CD4-positive, alpha-beta T cell (primary cell): ENCODE results near the gene FEN1. TPM values are rescaled to one million over a fixed set of nuclear protein-coding genes. Genes with fewer than 3 reads are reported as not detected.

ENCODE experiments used
- ATAC-seq: fragments of 200-7000 bp; cut with Tn5 transposase; one replicate; pipeline ENCODE4 v1.10.0; 2022; ENCODE audit warnings: mild to moderate bottlenecking; ENCODE audit not compliant: poor library complexity
- CTCF ChIA-PET: fragments of 350-600 bp; sonication (Branson Sonifier 250); formaldehyde crosslinking; loops from one replicate; lab custom pipeline; 2021; ENCODE audit warnings: antibody characterized with exemption, inconsistent platforms; lab: Charles Lee
- POLR2A ChIA-PET: fragments of 350-600 bp; sonication (Branson Sonifier 250); formaldehyde crosslinking; loops from one replicate; lab custom pipeline; 2021; ENCODE audit warnings: antibody characterized with exemption, inconsistent platforms; lab: Charles Lee
- DNase-seq, 14 experiments: peaks; one replicate each; pipeline ENCODE4 v3.0.0-alpha.2; 2013 to 2020; ENCODE audit warnings: mixed read lengths in 2 of 14
- H3K27ac ChIP-seq, 2 donors: one replicate each; pipeline versions ENCODE4 v1.5.1 to v1.7.0; 2013; ENCODE audit warnings: low read length in 2 of 2, low read depth in 1 of 2, mild to moderate bottlenecking in 1 of 2
- H3K27me3 ChIP-seq, 2 experiments: 1 replicate in 1 of 2; 2 replicates in 1 of 2; pipeline versions ENCODE4 v1.6.1 to v1.7.0; 2013; ENCODE audit warnings: low read length in 2 of 2, control low read depth in 1 of 2, mild to moderate bottlenecking in 1 of 2, moderate library complexity in 1 of 2; ENCODE audit not compliant: insufficient read depth in 2 of 2, control insufficient read depth in 1 of 2
- H3K36me3 ChIP-seq: one replicate; pipeline ENCODE4 v1.6.1; 2013; ENCODE audit warnings: low read length, control low read depth; ENCODE audit not compliant: insufficient read depth
- H3K4me1 ChIP-seq: one replicate; pipeline ENCODE4 v1.6.1; 2013; ENCODE audit warnings: low read length, control low read depth; ENCODE audit not compliant: insufficient read depth
- H3K4me3 ChIP-seq: one replicate; pipeline ENCODE4 v1.5.1; 2013; ENCODE audit warnings: mild to moderate bottlenecking, low read length, moderate library complexity
- H3K9me3 ChIP-seq, 2 experiments: 1 replicate in 1 of 2; 2 replicates in 1 of 2; pipeline versions ENCODE4 v1.6.1 to v1.7.0; 2013; ENCODE audit warnings: low read length in 2 of 2, mild to moderate bottlenecking in 2 of 2, control low read depth in 1 of 2, moderate library complexity in 1 of 2; ENCODE audit not compliant: control insufficient read depth in 1 of 2, insufficient read depth in 1 of 2
- H3K27ac Mint-ChIP-seq: one replicate; pipeline ENCODE4 v1.8.0; 2020; ENCODE audit warnings: mixed read lengths
- H3K27me3 Mint-ChIP-seq: one replicate; pipeline ENCODE4 v1.8.0; 2021; ENCODE audit warnings: mixed read lengths
- H3K36me3 Mint-ChIP-seq: one replicate; pipeline ENCODE4 v1.8.0; 2021; ENCODE audit warnings: low read depth, mixed read lengths
- H3K4me1 Mint-ChIP-seq: one replicate; pipeline ENCODE4 v1.8.0; 2021; ENCODE audit warnings: low read depth, mixed read lengths
- H3K4me3 Mint-ChIP-seq: one replicate; pipeline ENCODE4 v1.8.0; 2020; ENCODE audit warnings: mild to moderate bottlenecking, mixed read lengths
- H3K9me3 Mint-ChIP-seq: one replicate; pipeline ENCODE4 v1.8.0; 2020; ENCODE audit warnings: mixed read lengths
- CTCF ChIP-seq: fragments of 200-600 bp; IDR thresholded peaks from one replicate; pipeline ENCODE4 v1.8.0; 2022; ENCODE audit warnings: antibody characterized with exemption, mild to moderate bottlenecking
- intact Hi-C, 2 experiments: fragments of 100-400 bp; cut with DNase I in 1 of 2; cut with micrococcal nuclease in 1 of 2; formaldehyde crosslinking; loops; one replicate each; pipeline versions ENCODE4 v1.15.1 to v1.9.0; 2023 to 2025; cut with DNase I, micrococcal nuclease
- total RNA-seq, 174 experiments: library from RNA in 2 of 174; stranded (reverse) in 2 of 174; gene quantifications; one replicate each; pipeline ENCODE4 v1.2.3 and lab custom pipeline; 2021 to 2026

FEN1 gene
- total RNA-seq, 2 experiments from 2014 or later: 7.5 to 9.1 TPM

DNA sequence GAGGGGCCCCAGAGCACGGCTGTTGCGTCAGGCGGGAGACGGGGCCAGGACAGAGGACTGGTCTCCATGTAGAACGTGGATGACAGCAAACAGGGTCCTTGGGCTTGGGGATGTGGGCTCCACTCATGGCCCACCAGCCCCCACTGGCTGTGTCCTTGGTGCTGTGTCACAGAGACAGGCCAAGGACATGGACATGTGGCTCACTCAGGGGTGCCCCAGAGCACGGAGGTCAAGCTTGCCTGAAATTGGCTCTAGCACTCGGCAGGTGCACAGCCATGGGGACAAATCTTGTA lies 49.8 kb downstream of the FEN1 start:
- Histone ChIP-seq H3K4me1 (no peaks in the 10 kb centered on the region), H3K4me3 (no peak overlapping the region), H3K27ac (no peak overlapping the region), H3K27me3 (no peaks in the 10 kb centered on the region), H3K9me3 (peaks cover 0 to 4% of the 10 kb centered on the region in 2 experiments), H3K36me3 (no peaks in the 10 kb centered on the region)
- ATAC-seq (no peak), DNase-seq (peak in 1 of 14 experiments; percentile 4)
- ChIA-PET POLR2A (no interaction called here), CTCF (no interaction called here)
- H3K27me3 Mint-ChIP-seq: no peaks in the 10 kb centered on the region
- no peaks in the 10 kb centered on the region for H3K4me1 Mint-ChIP-seq
- no peak for TF ChIP-seq CTCF
- no peak overlapping the region for H3K4me3 Mint-ChIP-seq
- H3K9me3 Mint-ChIP-seq: no peaks in the 10 kb centered on the region
- intact Hi-C loops: no loop called here
- H3K27ac Mint-ChIP-seq: no peak overlapping the region
- H3K36me3 Mint-ChIP-seq: no peaks in the 10 kb centered on the region

GRCh38 chr11:61844909-61845565 lies 52.3 kb downstream of the FEN1 start:
- ATAC-seq (no peak), DNase-seq (no peak)
- no peaks in the 10 kb centered on the region for H3K36me3 ChIP-seq
- Mint-ChIP-seq H3K36me3 (no peaks in the 10 kb centered on the region), H3K9me3 (no peaks in the 10 kb centered on the region), H3K4me1 (no peaks in the 10 kb centered on the region), H3K27me3 (no peaks in the 10 kb centered on the region), H3K4me3 (no peak overlapping the region), H3K27ac (no peak overlapping the region)
- no peaks in the 10 kb centered on the region for H3K9me3 ChIP-seq
- H3K27ac ChIP-seq: no peak overlapping the region
- no peaks in the 10 kb centered on the region for H3K4me1 ChIP-seq
- TF ChIP-seq CTCF: no peak
- CTCF ChIA-PET: no interaction called here
- no peak overlapping the region for H3K4me3 ChIP-seq
- POLR2A ChIA-PET: no interaction called here
- intact Hi-C loops: no loop called here
- no peaks in the 10 kb centered on the region for H3K27me3 ChIP-seq

- no peak for DNase-seq
- intact Hi-C loops: no loop called here
- H3K4me1 ChIP-seq: no peaks in the 10 kb centered on the region
- no peak overlapping the region for H3K4me3 ChIP-seq
- no peaks in the 10 kb centered on the region for H3K27me3 ChIP-seq
- H3K9me3 ChIP-seq: no peaks in the 10 kb centered on the region
- H3K36me3 ChIP-seq: no peaks in the 10 kb centered on the region
- Mint-ChIP-seq H3K27me3 (no peaks in the 10 kb centered on the region), H3K36me3 (no peaks in the 10 kb centered on the region), H3K4me3 (no peak overlapping the region), H3K27ac (no peak overlapping the region), H3K4me1 (no peaks in the 10 kb centered on the region), H3K9me3 (no peaks in the 10 kb centered on the region)
- POLR2A ChIA-PET: no interaction called here
- no peak for ATAC-seq
- CTCF ChIA-PET: no interaction called here
- no peak for TF ChIP-seq CTCF
- no peak overlapping the region for H3K27ac ChIP-seq
Measured at GRCh38 chr11:61846362-61847020, 53.8 kb downstream of the FEN1 start.

Other genes with a start within 250 kb of the FEN1 start
- gene SYT7, start 211.8 kb upstream of the FEN1 start, total RNA-seq: not detected
- under 1 TPM; 0.52 to 0.73 TPM for gene DAGLA, start 112.5 kb upstream of the FEN1 start, total RNA-seq
- under 1 TPM; 0.31 to 0.49 TPM for gene MYRF, start 40.3 kb upstream of the FEN1 start, total RNA-seq
- 10 to 100 TPM; 55.2 to 56.0 TPM for gene TMEM258, start 312 bp upstream of the FEN1 start, total RNA-seq
- gene FADS1, start 24.1 kb downstream of the FEN1 start, total RNA-seq: under 1 TPM; 0.56 to 0.77 TPM
- gene FADS2, start 35.4 kb downstream of the FEN1 start, total RNA-seq: under 1 TPM; 0.08 to 0.33 TPM
- 1 to 10 TPM; 6.9 TPM for gene FADS3, start 98.6 kb downstream of the FEN1 start, total RNA-seq
- not detected for gene RAB3IL1, start 124.7 kb downstream of the FEN1 start, total RNA-seq
- gene BEST1, start 157.4 kb downstream of the FEN1 start, total RNA-seq: under 1 TPM; 0.14 to 0.25 TPM
- gene FTH1, start 174.7 kb downstream of the FEN1 start, total RNA-seq: 1,000 to 10,000 TPM; 2,313 to 2,400 TPM